IPS DF 4.7 (cell line): ENCODE measurements around the gene UBALD2.

ENCODE experiments used
- DNase-seq: peaks from one replicate; pipeline ENCODE4 v3.0.0-alpha.2; 2013; ENCODE audit warnings: low spot score; ENCODE audit errors: extremely low read depth

Gene UBALD2

DNA sequence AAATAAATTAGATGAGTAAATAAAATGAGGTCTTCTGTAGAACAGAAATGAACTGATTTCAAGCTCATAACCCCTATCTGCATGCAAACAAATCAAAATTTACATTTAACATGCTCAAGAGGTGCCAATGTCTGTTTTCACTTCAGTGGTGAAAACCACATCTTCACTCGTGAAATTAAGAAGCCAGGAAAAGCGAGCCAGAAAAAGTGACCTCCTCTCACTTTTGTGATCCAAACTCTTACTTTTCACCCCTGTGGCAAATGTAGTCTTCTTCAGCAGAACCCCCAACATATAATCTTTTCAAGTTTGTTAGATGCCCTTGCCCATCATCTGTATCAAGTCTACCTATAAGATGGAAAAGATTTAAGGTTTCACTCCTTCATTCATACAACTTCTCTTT lies 52.4 kb downstream of the UBALD2 start:
- no peak for DNase-seq

DNA sequence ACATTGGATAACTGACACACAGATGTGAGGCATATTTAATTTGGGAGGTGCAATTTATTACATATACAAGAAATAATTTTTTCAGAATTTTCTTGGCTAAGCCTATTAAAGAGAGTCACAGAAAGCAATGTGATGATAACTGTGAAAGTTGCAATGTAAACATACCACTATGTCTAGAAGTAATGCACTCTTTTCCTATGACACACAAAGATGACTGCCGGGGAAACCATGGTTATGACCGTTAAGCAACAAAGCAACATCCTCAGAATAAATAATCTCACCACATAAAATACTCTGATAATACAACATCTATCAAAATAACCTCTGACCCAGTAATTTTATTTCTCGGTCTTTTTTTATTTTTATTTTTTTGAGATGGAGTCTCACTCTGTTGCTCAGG lies 53.4 kb downstream of the UBALD2 start:
- no peak for DNase-seq
